HEK293 (cell line): ENCODE results near the gene SH2D4B.

Experiments used
- ZNF138 ChIP-seq: fragments of 450-650 bp; formaldehyde crosslinking; IDR thresholded peaks from 2 replicates; pipeline ENCODE4 v1.5.1; 2016; ENCODE audit warnings: missing biosample characterization, missing genetic modification characterization, borderline replicate concordance
- ZNF146 ChIP-seq: fragments of 450-650 bp; formaldehyde crosslinking; IDR thresholded peaks from 2 replicates; pipeline ENCODE4 v1.5.1; 2016; ENCODE audit warnings: missing biosample characterization, missing genetic modification characterization
- ZNF16 ChIP-seq: fragments of 450-650 bp; formaldehyde crosslinking; IDR thresholded peaks from 2 replicates; pipeline ENCODE4 v1.5.1; 2016; ENCODE audit warnings: low read depth, missing biosample characterization, missing genetic modification characterization
- ZNF202 ChIP-seq: fragments of 450-650 bp; formaldehyde crosslinking; IDR thresholded peaks from 2 replicates; pipeline ENCODE4 v1.5.1; 2016; ENCODE audit warnings: missing biosample characterization, missing genetic modification characterization, borderline replicate concordance
- ZNF23 ChIP-seq: fragments of 450-650 bp; formaldehyde crosslinking; IDR thresholded peaks from 2 replicates; pipeline ENCODE4 v1.5.1; 2016; ENCODE audit warnings: missing biosample characterization, missing genetic modification characterization, borderline replicate concordance
- ZNF24 ChIP-seq: fragments of 450-650 bp; formaldehyde crosslinking; IDR thresholded peaks from 2 replicates; pipeline ENCODE4 v1.5.1; 2016; ENCODE audit warnings: missing biosample characterization, missing genetic modification characterization
- ZNF311 ChIP-seq: fragments of 450-650 bp; formaldehyde crosslinking; IDR thresholded peaks from 2 replicates; pipeline ENCODE4 v1.5.1; 2017; ENCODE audit warnings: missing biosample characterization, missing genetic modification characterization, borderline replicate concordance
- ZNF501 ChIP-seq: fragments of 450-650 bp; formaldehyde crosslinking; IDR thresholded peaks from 2 replicates; pipeline ENCODE4 v1.5.1; 2016; ENCODE audit warnings: missing biosample characterization, missing genetic modification characterization
- ZNF558 ChIP-seq: fragments of 450-650 bp; formaldehyde crosslinking; IDR thresholded peaks from 2 replicates; pipeline ENCODE4 v1.5.1; 2016; ENCODE audit warnings: missing biosample characterization, missing genetic modification characterization
- ZNF837 ChIP-seq: fragments of 450-650 bp; formaldehyde crosslinking; IDR thresholded peaks from 2 replicates; pipeline ENCODE4 v1.5.1; 2016; ENCODE audit warnings: missing biosample characterization, missing genetic modification characterization
- TF ChIP-seq, protein P1 (sequence below): fragments of 450-650 bp; formaldehyde crosslinking; IDR thresholded peaks from 2 replicates; pipeline ENCODE4 v1.5.1; 2016; ENCODE audit warnings: missing biosample characterization, missing genetic modification characterization
- TF ChIP-seq, protein P2 (sequence below): fragments of 450-650 bp; formaldehyde crosslinking; IDR thresholded peaks from 2 replicates; pipeline ENCODE4 v1.5.1; 2016; ENCODE audit warnings: missing biosample characterization, missing genetic modification characterization
- TF ChIP-seq, protein P3 (sequence below): fragments of 450-650 bp; formaldehyde crosslinking; IDR thresholded peaks from 2 replicates; pipeline ENCODE4 v1.5.1; 2017; ENCODE audit warnings: missing biosample characterization, missing genetic modification characterization
- TF ChIP-seq, protein P4 (sequence below): fragments of 450-650 bp; formaldehyde crosslinking; IDR thresholded peaks from 2 replicates; pipeline ENCODE4 v1.5.1; 2017; ENCODE audit warnings: missing biosample characterization, missing genetic modification characterization

DNA sequence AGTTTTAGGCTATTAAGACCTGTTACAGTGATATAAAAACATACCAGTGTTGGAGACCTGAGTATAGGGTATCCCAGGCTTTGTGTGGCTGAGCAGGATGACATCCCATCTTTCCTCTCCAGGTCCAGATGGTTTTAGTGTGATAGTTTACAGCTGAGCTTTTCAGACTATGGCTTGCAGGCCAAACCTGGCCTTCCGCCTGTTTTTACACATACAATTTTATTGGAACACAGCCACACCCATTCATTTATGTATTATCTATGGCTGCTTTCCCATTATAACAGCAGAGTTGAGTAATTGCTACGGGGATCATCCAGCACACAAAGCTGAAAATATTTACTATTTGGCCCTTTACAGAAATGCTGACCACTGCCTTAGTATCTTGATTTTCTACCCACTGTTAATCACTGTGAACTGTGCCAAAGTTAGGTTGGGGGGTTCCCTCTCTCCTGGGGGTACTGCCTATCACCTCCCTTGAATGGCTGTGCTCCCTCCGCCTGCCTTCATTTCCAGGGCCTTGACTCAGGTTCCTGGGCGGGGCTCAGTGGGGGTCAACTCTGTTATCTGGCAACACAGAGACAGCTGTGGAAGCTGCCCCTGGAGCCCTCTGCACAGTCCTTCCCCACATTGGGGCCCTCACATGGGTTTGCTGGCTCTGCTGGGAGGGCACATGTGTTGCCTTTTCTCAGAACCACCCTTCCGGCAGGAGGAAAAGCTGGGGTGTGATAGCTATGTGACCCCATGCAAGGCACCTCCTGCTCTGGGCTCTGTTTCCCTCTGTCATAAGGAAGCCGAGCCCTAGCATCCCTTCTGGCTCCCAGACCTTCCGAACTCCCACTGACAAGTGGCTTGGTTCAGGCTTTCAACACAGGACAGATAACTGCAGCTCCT, 40.3 kb upstream of the SH2D4B start:
- TF ChIP-seq, protein P1, sequence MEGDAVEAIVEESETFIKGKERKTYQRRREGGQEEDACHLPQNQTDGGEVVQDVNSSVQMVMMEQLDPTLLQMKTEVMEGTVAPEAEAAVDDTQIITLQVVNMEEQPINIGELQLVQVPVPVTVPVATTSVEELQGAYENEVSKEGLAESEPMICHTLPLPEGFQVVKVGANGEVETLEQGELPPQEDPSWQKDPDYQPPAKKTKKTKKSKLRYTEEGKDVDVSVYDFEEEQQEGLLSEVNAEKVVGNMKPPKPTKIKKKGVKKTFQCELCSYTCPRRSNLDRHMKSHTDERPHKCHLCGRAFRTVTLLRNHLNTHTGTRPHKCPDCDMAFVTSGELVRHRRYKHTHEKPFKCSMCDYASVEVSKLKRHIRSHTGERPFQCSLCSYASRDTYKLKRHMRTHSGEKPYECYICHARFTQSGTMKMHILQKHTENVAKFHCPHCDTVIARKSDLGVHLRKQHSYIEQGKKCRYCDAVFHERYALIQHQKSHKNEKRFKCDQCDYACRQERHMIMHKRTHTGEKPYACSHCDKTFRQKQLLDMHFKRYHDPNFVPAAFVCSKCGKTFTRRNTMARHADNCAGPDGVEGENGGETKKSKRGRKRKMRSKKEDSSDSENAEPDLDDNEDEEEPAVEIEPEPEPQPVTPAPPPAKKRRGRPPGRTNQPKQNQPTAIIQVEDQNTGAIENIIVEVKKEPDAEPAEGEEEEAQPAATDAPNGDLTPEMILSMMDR (tag by site-specific recombination): no peak
- no peak for TF ChIP-seq ZNF311
- TF ChIP-seq, protein P2, sequence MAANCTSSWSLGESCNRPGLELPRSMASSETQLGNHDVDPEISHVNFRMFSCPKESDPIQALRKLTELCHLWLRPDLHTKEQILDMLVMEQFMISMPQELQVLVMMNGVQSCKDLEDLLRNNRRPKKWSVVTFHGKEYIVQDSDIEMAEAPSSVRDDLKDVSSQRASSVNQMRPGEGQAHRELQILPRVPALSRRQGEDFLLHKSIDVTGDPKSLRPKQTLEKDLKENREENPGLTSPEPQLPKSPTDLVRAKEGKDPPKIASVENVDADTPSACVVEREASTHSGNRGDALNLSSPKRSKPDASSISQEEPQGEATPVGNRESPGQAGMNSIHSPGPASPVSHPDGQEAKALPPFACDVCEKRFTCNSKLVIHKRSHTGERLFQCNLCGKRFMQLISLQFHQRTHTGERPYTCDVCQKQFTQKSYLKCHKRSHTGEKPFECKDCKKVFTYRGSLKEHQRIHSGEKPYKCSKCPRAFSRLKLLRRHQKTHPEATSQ: no peak
- no peak for TF ChIP-seq ZNF146
- no peak for TF ChIP-seq ZNF138 (tag by site-specific recombination)
- TF ChIP-seq ZNF16 (tag by site-specific recombination): no peak
- no peak for TF ChIP-seq ZNF202 (tag by site-specific recombination)
- no peak for TF ChIP-seq ZNF558 (tag by site-specific recombination)
- TF ChIP-seq ZNF24 (tag by site-specific recombination): no peak
- TF ChIP-seq, protein P3, sequence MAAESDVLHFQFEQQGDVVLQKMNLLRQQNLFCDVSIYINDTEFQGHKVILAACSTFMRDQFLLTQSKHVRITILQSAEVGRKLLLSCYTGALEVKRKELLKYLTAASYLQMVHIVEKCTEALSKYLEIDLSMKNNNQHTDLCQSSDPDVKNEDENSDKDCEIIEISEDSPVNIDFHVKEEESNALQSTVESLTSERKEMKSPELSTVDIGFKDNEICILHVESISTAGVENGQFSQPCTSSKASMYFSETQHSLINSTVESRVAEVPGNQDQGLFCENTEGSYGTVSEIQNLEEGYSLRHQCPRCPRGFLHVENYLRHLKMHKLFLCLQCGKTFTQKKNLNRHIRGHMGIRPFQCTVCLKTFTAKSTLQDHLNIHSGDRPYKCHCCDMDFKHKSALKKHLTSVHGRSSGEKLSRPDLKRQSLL (tag by site-specific recombination): no peak
- no peak for TF ChIP-seq ZNF23 (tag by site-specific recombination)
- no peak for TF ChIP-seq ZNF837 (tag by site-specific recombination)
- TF ChIP-seq, protein P4, sequence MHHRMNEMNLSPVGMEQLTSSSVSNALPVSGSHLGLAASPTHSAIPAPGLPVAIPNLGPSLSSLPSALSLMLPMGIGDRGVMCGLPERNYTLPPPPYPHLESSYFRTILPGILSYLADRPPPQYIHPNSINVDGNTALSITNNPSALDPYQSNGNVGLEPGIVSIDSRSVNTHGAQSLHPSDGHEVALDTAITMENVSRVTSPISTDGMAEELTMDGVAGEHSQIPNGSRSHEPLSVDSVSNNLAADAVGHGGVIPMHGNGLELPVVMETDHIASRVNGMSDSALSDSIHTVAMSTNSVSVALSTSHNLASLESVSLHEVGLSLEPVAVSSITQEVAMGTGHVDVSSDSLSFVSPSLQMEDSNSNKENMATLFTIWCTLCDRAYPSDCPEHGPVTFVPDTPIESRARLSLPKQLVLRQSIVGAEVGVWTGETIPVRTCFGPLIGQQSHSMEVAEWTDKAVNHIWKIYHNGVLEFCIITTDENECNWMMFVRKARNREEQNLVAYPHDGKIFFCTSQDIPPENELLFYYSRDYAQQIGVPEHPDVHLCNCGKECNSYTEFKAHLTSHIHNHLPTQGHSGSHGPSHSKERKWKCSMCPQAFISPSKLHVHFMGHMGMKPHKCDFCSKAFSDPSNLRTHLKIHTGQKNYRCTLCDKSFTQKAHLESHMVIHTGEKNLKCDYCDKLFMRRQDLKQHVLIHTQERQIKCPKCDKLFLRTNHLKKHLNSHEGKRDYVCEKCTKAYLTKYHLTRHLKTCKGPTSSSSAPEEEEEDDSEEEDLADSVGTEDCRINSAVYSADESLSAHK (tag by site-specific recombination): no peak
- no peak for TF ChIP-seq ZNF501 (tag by site-specific recombination)
